CD4-positive, alpha-beta T cell treated with Interleukin-15 for 4 hours (primary cell): Measurements from ENCODE around the gene CHN2.
"Not testable (repeated sequence)": the region's sequence is repeated elsewhere in the genome, so short reads cannot be mapped to it uniquely, and the experiment has no call there.

Experiments used
- DNase-seq: peaks from one replicate; pipeline ENCODE4 v3.0.0-alpha.2; 2020; ENCODE audit warnings: low spot score

CHN2 gene

GRCh38 chr7:29256693-29257002, 62.1 kb downstream of the CHN2 start:
- no peak for DNase-seq

- no peak for DNase-seq
Measured at GRCh38 chr7:29258951-29259350, 64.4 kb downstream of the CHN2 start.

- no peak for DNase-seq
Measured at GRCh38 chr7:29262191-29262917, 67.8 kb downstream of the CHN2 start.

GRCh38 chr7:29263601-29264207, 69.1 kb downstream of the CHN2 start:
- DNase-seq = not testable (repeated sequence)

- no peak for DNase-seq
Measured at GRCh38 chr7:29265208-29265923, 70.8 kb downstream of the CHN2 start.

- no peak for DNase-seq
Measured at GRCh38 chr7:29269935-29270334, 75.4 kb downstream of the CHN2 start.

- DNase-seq = no peak
Measured at GRCh38 chr7:29270594-29271318, 76.2 kb downstream of the CHN2 start.

GRCh38 chr7:29271319-29271658, 76.7 kb downstream of the CHN2 start:
- DNase-seq = no peak

- no peak for DNase-seq
Measured at GRCh38 chr7:29272057-29272456, 77.5 kb downstream of the CHN2 start.

GRCh38 chr7:29274146-29275017, 79.8 kb downstream of the CHN2 start:
- DNase-seq = no peak

- no peak for DNase-seq
Measured at GRCh38 chr7:29275018-29275318, 80.4 kb downstream of the CHN2 start.

GRCh38 chr7:29275493-29275892, 80.9 kb downstream of the CHN2 start:
- DNase-seq = no peak

- DNase-seq = no peak
Measured at GRCh38 chr7:29276199-29276598, 81.6 kb downstream of the CHN2 start.

- DNase-seq = no peak
Measured at GRCh38 chr7:29276806-29277205, 82.2 kb downstream of the CHN2 start.

- DNase-seq = no peak
Measured at GRCh38 chr7:29277436-29278215, 83.1 kb downstream of the CHN2 start.

- no peak for DNase-seq
Measured at GRCh38 chr7:29278337-29279069, 83.9 kb downstream of the CHN2 start.

GRCh38 chr7:29281782-29282541, 87.4 kb downstream of the CHN2 start:
- DNase-seq = no peak

GRCh38 chr7:29282819-29283414, 88.3 kb downstream of the CHN2 start:
- DNase-seq = no peak

GRCh38 chr7:29284696-29285443, 90.3 kb downstream of the CHN2 start:
- DNase-seq = no peak
